ENCODE measurements around the gene HNRNPA3. TPM values are rescaled to one million over a fixed set of nuclear protein-coding genes. Genes with fewer than 3 reads are reported as not detected.

The HNRNPA3 gene
- total and polyA plus RNA-seq, 2 of the 13 experiments (the other 11 are each of a cell fraction or from before 2014, with no cell fraction given): 73.3 to 97.7 TPM

DNA sequence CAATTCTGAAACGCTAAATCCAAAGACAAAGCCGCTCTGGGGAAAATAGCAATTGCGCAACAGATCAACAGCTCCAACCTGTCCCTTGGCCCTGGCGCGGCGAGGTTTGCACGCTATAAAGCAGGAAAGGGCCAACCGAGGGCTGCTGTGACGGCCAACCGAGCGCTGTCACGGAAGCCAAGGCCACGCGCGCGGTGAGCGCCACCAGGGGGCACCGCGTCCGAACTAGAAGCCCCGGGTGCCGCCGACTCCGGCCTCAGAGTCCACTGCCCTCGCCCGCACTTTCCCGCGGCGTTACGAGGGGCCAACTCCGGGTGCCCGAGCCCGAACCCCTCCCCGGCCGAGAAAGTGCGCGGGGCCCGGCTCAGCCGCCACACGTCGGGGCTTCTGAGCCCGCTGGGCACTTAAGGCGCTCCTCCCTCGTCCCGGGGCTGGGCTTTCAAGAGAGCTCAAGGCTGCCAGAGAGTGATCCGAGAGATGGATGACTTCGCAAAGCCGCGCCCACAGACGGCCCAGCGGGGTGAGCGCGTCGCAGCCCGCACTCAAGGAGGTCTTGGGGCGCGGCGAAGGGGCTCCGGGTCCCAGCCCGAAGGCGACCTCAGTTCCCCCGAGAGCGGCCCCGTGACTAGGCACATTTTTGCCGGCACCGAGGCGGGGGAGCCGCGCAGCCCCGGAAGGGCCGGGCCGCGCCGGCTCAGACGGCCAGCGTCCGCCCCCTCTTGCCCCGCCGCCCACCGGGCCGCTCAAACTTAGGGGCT lies 51.0 kb downstream of the HNRNPA3 start (continued):
- TF ChIP-seq SNAPC4 (CRISPR knock-in tag; IDR thresholded peaks at IDR 0.05): peak; percentile 81
- no peak for TF ChIP-seq ONECUT2 (CRISPR knock-in tag; IDR thresholded peaks at IDR 0.05)
- TF ChIP-seq, protein P1, sequence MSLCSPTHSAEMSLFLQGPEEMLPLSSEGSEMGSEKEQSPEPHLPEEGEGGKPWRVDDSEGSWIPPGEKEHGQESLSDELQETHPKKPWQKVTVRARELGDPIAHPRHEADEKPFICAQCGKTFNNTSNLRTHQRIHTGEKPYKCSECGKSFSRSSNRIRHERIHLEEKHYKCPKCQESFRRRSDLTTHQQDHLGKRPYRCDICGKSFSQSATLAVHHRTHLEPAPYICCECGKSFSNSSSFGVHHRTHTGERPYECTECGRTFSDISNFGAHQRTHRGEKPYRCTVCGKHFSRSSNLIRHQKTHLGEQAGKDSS (CRISPR knock-in tag; IDR thresholded peaks at IDR 0.05; ENCODE audit: borderline replicate concordance, low read depth): peak; percentile 95; the same call in 1 of the 2 replicates
- TF ChIP-seq ZNF639 (CRISPR knock-in tag; conservative IDR thresholded peaks at IDR 0.05): peak; percentile 88
- TF ChIP-seq PCBP1 (IDR thresholded peaks at IDR 0.05; ENCODE audit: borderline replicate concordance, low read depth, low read length): peak; percentile 89; the same call in 1 of the 2 replicates
- peak; percentile 98 for TF ChIP-seq MAX (IDR thresholded peaks at IDR 0.05)
- peak; percentile 95 for TF ChIP-seq FOXK1 (CRISPR knock-in tag; IDR thresholded peaks at IDR 0.05; ENCODE audit: borderline replicate concordance, low read depth)
- TF ChIP-seq SAP130 (CRISPR knock-in tag; IDR thresholded peaks at IDR 0.05; ENCODE audit: low read depth): peak; percentile 100
- no peak; the same call in 1 of the 2 replicates for TF ChIP-seq WIZ (CRISPR knock-in tag; IDR thresholded peaks at IDR 0.05)
- TF ChIP-seq PRMT3 (CRISPR knock-in tag; IDR thresholded peaks at IDR 0.05; ENCODE audit: borderline replicate concordance, low read depth): peak; percentile 91; the same call in 1 of the 2 replicates
- peak; percentile 83 for TF ChIP-seq JUND (CRISPR knock-in tag; IDR thresholded peaks at IDR 0.05)
- TF ChIP-seq, protein P2, sequence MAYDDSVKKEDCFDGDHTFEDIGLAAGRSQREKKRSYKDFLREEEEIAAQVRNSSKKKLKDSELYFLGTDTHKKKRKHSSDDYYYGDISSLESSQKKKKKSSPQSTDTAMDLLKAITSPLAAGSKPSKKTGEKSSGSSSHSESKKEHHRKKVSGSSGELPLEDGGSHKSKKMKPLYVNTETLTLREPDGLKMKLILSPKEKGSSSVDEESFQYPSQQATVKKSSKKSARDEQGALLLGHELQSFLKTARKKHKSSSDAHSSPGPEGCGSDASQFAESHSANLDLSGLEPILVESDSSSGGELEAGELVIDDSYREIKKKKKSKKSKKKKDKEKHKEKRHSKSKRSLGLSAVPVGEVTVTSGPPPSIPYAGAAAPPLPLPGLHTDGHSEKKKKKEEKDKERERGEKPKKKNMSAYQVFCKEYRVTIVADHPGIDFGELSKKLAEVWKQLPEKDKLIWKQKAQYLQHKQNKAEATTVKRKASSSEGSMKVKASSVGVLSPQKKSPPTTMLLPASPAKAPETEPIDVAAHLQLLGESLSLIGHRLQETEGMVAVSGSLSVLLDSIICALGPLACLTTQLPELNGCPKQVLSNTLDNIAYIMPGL (CRISPR knock-in tag; IDR thresholded peaks at IDR 0.05; ENCODE audit: borderline replicate concordance in 1 of 2, low read depth in 1 of 2): peak; percentile 100
- TF ChIP-seq ZNF776 (CRISPR knock-in tag; IDR thresholded peaks at IDR 0.05): peak; percentile 64; the same call in 1 of the 2 replicates
- TF ChIP-seq ZNF567 (CRISPR knock-in tag; IDR thresholded peaks at IDR 0.05; ENCODE audit: borderline replicate concordance): peak; percentile 89; the same call in 1 of the 2 replicates
- TF ChIP-seq ZNF552 (CRISPR knock-in tag; IDR thresholded peaks at IDR 0.05; ENCODE audit: borderline replicate concordance): peak; percentile 94
- peak; percentile 93; the same call in 1 of the 2 replicates for TF ChIP-seq ZNF572 (CRISPR knock-in tag; IDR thresholded peaks at IDR 0.05)
- peak; percentile 68; the same call in 1 of the 2 replicates for TF ChIP-seq NFE2 (CRISPR knock-in tag; IDR thresholded peaks at IDR 0.05)
- peak; percentile 80 for TF ChIP-seq SIN3B (IDR thresholded peaks at IDR 0.05; ENCODE audit: low read length)

Data from HepG2 (cell line).